Measurements from ENCODE around the gene DPH7.
"Not testable (repeated sequence)": the region's sequence is repeated elsewhere in the genome, so short reads cannot be mapped to it uniquely, and the experiment has no call there.

DPH7 gene

GRCh38 chr9:137535120-137535428 lies 43.7 kb downstream of the DPH7 start:
- TF ChIP-seq ZC3H10 (CRISPR knock-in tag; IDR thresholded peaks at IDR 0.05) (no peak), TSHZ2 (CRISPR knock-in tag; IDR thresholded peaks at IDR 0.05) (no peak), ZNF565 (CRISPR knock-in tag; conservative IDR thresholded peaks at IDR 0.05; ENCODE audit: low read depth) (no peak), ISL1 (CRISPR knock-in tag; IDR thresholded peaks at IDR 0.05) (no peak), PPARA (CRISPR knock-in tag; IDR thresholded peaks at IDR 0.05; ENCODE audit: borderline replicate concordance) (no peak), TOX (CRISPR knock-in tag; IDR thresholded peaks at IDR 0.05; ENCODE audit: borderline replicate concordance) (no peak), PATZ1 (CRISPR knock-in tag; IDR thresholded peaks at IDR 0.05; ENCODE audit: borderline replicate concordance) (no peak), ZNF70 (CRISPR knock-in tag; IDR thresholded peaks at IDR 0.05) (no peak), CREB5 (CRISPR knock-in tag; IDR thresholded peaks at IDR 0.05; ENCODE audit: low read depth) (no peak), TCF4 (CRISPR knock-in tag; IDR thresholded peaks at IDR 0.05; ENCODE audit: borderline replicate concordance) (no peak), SNAI2 (CRISPR knock-in tag; IDR thresholded peaks at IDR 0.05) (no peak), ESRRG (CRISPR knock-in tag; IDR thresholded peaks at IDR 0.05) (no peak), GLIS3 (CRISPR knock-in tag; IDR thresholded peaks at IDR 0.05) (no peak), RARB (CRISPR knock-in tag; IDR thresholded peaks at IDR 0.05) (no peak), ZFP3 (CRISPR knock-in tag; IDR thresholded peaks at IDR 0.05) (no peak), OSR1 (CRISPR knock-in tag; IDR thresholded peaks at IDR 0.05) (no peak), BACH2 (CRISPR knock-in tag; IDR thresholded peaks at IDR 0.05; ENCODE audit: borderline replicate concordance) (no peak), CSDC2 (CRISPR knock-in tag; IDR thresholded peaks at IDR 0.05) (no peak), ARNTL (CRISPR knock-in tag; IDR thresholded peaks at IDR 0.05; ENCODE audit: borderline replicate concordance, low read depth) (no peak)
- TF ChIP-seq, protein P1, sequence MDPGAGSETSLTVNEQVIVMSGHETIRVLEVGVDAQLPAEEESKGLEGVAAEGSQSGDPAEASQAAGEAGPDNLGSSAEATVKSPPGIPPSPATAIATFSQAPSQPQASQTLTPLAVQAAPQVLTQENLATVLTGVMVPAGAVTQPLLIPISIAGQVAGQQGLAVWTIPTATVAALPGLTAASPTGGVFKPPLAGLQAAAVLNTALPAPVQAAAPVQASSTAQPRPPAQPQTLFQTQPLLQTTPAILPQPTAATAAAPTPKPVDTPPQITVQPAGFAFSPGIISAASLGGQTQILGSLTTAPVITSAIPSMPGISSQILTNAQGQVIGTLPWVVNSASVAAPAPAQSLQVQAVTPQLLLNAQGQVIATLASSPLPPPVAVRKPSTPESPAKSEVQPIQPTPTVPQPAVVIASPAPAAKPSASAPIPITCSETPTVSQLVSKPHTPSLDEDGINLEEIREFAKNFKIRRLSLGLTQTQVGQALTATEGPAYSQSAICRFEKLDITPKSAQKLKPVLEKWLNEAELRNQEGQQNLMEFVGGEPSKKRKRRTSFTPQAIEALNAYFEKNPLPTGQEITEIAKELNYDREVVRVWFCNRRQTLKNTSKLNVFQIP (CRISPR knock-in tag; IDR thresholded peaks at IDR 0.05; ENCODE audit: borderline replicate concordance, low read depth), result no peak
- no peak for ATAC-seq

GRCh38 chr9:137534256-137535119 lies 44.2 kb downstream of the DPH7 start:
- TF ChIP-seq TCF4 (CRISPR knock-in tag; IDR thresholded peaks at IDR 0.05; ENCODE audit: borderline replicate concordance), result no peak
- TF ChIP-seq TSHZ2 (CRISPR knock-in tag; IDR thresholded peaks at IDR 0.05), result no peak
- no peak for TF ChIP-seq PATZ1 (CRISPR knock-in tag; IDR thresholded peaks at IDR 0.05; ENCODE audit: borderline replicate concordance)
- peak; percentile 95 for ATAC-seq

DNA sequence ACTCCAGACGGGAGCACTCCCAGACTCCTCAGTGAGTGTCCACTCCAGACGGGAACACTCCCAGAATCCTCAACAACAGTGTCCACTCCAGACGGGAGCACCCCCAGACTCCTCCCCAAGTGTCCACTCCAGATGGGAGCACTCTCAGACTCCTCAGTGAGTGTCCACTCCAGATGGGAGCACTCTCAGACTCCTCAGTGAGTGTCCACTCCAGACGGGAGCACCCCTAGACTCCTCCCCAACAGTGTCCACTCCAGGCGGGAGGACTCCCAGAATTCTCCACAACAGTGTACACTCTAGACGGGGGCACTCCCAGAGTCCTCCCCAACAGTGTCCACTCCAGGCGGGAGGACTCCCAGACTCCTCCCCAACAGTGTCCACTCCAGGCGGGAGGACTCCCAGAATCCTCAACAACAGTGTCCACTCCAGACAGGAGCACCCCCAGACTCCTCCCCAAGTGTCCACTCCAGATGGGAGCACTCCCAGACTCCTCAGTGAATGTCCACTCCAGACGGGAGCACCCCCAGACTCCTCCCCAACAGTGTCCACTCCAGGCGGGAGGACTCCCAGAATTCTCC lies 45.7 kb downstream of the DPH7 start:
- ATAC-seq, result not testable (repeated sequence)
